A549 (cell line): ENCODE data around the gene SPTB. TPM values are rescaled to one million over a fixed set of nuclear protein-coding genes. Genes with fewer than 3 reads are reported as not detected.
A peak's percentile ranks its signal among the peaks of the same experiment; 100 is the strongest.

Experiments
- ATAC-seq, 2 experiments: fragments of 200-7000 bp in 1 of 2; fragments of >200 bp in 1 of 2; cut with Nextera tagmentation in 1 of 2; cut with Tn5 transposase in 1 of 2; 3 replicates each; pipeline versions ENCODE4 v1.8.0 to v1.9.1; 2018 to 2020; ENCODE audit warnings: mild to moderate bottlenecking in 1 of 2, moderate library complexity in 1 of 2
- CTCF ChIA-PET: fragments of 300-600 bp; sonication (Branson Sonifier 250); formaldehyde crosslinking; extraction: SDS; loops from one replicate; lab custom pipeline; 2021; ENCODE audit warnings: antibody characterized with exemption, inconsistent platforms; lab: Yijun Ruan, JAX
- POLR2A ChIA-PET: fragments of 350-600 bp; formaldehyde crosslinking; extraction: SDS; loops from one replicate; lab custom pipeline; 2021; ENCODE audit warnings: antibody characterized with exemption, inconsistent platforms; lab: Yijun Ruan, JAX
- DNase-seq, 2 experiments: peaks; one replicate each; pipeline versions ENCODE4 v3.0.0 to v3.0.0-alpha.2; 2011 to 2016; ENCODE audit warnings: low read depth in 1 of 2, low spot score in 1 of 2
- FAIRE-seq: peaks from 2 replicates; lab custom pipeline; 2011; peaks lifted over from hg19 to GRCh38; lab: Jason Lieb, UNC
- H3K27ac ChIP-seq, 2 experiments: fragments of >200 bp; sonication (Bioruptor Twin); formaldehyde crosslinking; 3 replicates each; pipeline ENCODE4 v1.5.1; 2016 to 2017
- H3K4me1 ChIP-seq: fragments of >200 bp; sonication (Bioruptor Twin); formaldehyde crosslinking; 3 replicates; pipeline ENCODE4 v1.6.1; 2016
- H3K4me2 ChIP-seq: fragments of >200 bp; sonication (Bioruptor Twin); formaldehyde crosslinking; 3 replicates; pipeline ENCODE4 v1.6.1; 2016
- H3K4me3 ChIP-seq: fragments of >200 bp; sonication (Bioruptor Twin); formaldehyde crosslinking; 3 replicates; pipeline ENCODE4 v1.5.1; 2016
- H3K9me3 ChIP-seq: fragments of >200 bp; sonication (Bioruptor Twin); formaldehyde crosslinking; 3 replicates; pipeline ENCODE4 v1.6.1; 2016
- ATOH8 ChIP-seq: fragments of 250-450 bp; sonication (Bioruptor Pico); IDR thresholded peaks from 2 replicates; pipeline ENCODE4 v1.5.0; 2020; ENCODE audit warnings: low read depth, mild to moderate bottlenecking, moderate library complexity
- CBX8 ChIP-seq: fragments of 200-600 bp; sonication (generic); IDR thresholded peaks from 2 replicates; pipeline ENCODE4 v1.6.1; 2016
- CEBPB ChIP-seq, 2 experiments: fragments of >200 bp in 1 of 2; sonication (Bioruptor Twin) in 1 of 2; formaldehyde crosslinking in 1 of 2; IDR thresholded peaks; 2 replicates each; pipeline ENCODE4 v1.6.1; 2012 to 2016
- EHF ChIP-seq: fragments of 250-450 bp; sonication (Bioruptor Pico); IDR thresholded peaks from 2 replicates; pipeline ENCODE4 v1.5.0; 2020; ENCODE audit warnings: mild to moderate bottlenecking
- ESRRA ChIP-seq: fragments of 150-350 bp; IDR thresholded peaks from 2 replicates; pipeline ENCODE4 v1.6.1; 2014; ENCODE audit warnings: mild to moderate bottlenecking, low read length, borderline replicate concordance
- FOSB ChIP-seq: fragments of 250-450 bp; sonication (Bioruptor Pico); IDR thresholded peaks from 2 replicates; pipeline ENCODE4 v1.5.0; 2020; ENCODE audit warnings: mild to moderate bottlenecking, moderate library complexity
- FOSL2 ChIP-seq, 2 experiments: fragments of 450-650 bp in 1 of 2; fragments of >200 bp in 1 of 2; sonication (Bioruptor Twin) in 1 of 2; formaldehyde crosslinking; IDR thresholded peaks; 2 replicates each; pipeline versions ENCODE4 v1.5.0 to v1.6.1; 2016 to 2020; ENCODE audit warnings: mild to moderate bottlenecking in 1 of 2, moderate library complexity in 1 of 2
- FOXS1 ChIP-seq: fragments of 250-450 bp; sonication (Bioruptor Pico); IDR thresholded peaks from 2 replicates; pipeline ENCODE4 v1.5.0; 2020; ENCODE audit warnings: mild to moderate bottlenecking, moderate library complexity
- HES2 ChIP-seq: fragments of >200 bp; sonication (Bioruptor Twin); formaldehyde crosslinking; IDR thresholded peaks from 2 replicates; pipeline ENCODE4 v1.6.1; 2016
- HOXB13 ChIP-seq: fragments of 250-450 bp; sonication (Bioruptor Pico); IDR thresholded peaks from 2 replicates; pipeline ENCODE4 v1.5.0; 2020; ENCODE audit warnings: low read depth, mild to moderate bottlenecking, moderate library complexity
- HOXB5 ChIP-seq: fragments of 250-450 bp; sonication (Bioruptor Pico); IDR thresholded peaks from 2 replicates; pipeline ENCODE4 v1.5.0; 2020; ENCODE audit warnings: mild to moderate bottlenecking, moderate library complexity
- KDM1A ChIP-seq: fragments of 200-600 bp; sonication (generic); IDR thresholded peaks from 2 replicates; pipeline ENCODE4 v1.6.1; 2016; ENCODE audit warnings: low read depth, mild to moderate bottlenecking
- KDM5A ChIP-seq: fragments of 200-600 bp; sonication (generic); IDR thresholded peaks from 2 replicates; pipeline ENCODE4 v1.6.1; 2016; ENCODE audit warnings: antibody characterized with exemption, mild to moderate bottlenecking
- MAFK ChIP-seq: fragments of 450-650 bp; IDR thresholded peaks from 2 replicates; pipeline ENCODE4 v1.6.1; 2014; ENCODE audit not compliant: partially characterized antibody
- NFE2L2 ChIP-seq: fragments of 150-350 bp; conservative IDR thresholded peaks from 2 replicates; pipeline ENCODE4 v1.6.1; 2014; ENCODE audit warnings: low read length
- NPAS2 ChIP-seq: fragments of 250-450 bp; sonication (Bioruptor Pico); IDR thresholded peaks from 2 replicates; pipeline ENCODE4 v1.8.0; 2022; ENCODE audit warnings: mild to moderate bottlenecking, moderate library complexity, borderline replicate concordance
- POLR2A ChIP-seq: IDR thresholded peaks from 2 replicates; pipeline ENCODE4 v1.6.1; 2012; ENCODE audit warnings: mild to moderate bottlenecking, low read length
- RAD21 ChIP-seq, 2 experiments: fragments of >200 bp in 1 of 2; sonication (Bioruptor Twin) in 1 of 2; formaldehyde crosslinking in 1 of 2; IDR thresholded peaks in 1 of 2; conservative IDR thresholded peaks in 1 of 2; 2 replicates in 1 of 2; 3 replicates in 1 of 2; pipeline ENCODE4 v1.6.1; 2012 to 2018; ENCODE audit warnings: inconsistent platforms in 1 of 2
- RARB ChIP-seq: fragments of 250-450 bp; sonication (Bioruptor Pico); IDR thresholded peaks from 2 replicates; pipeline ENCODE4 v1.8.0; 2021; ENCODE audit warnings: mild to moderate bottlenecking, moderate library complexity
- RCOR1 ChIP-seq: fragments of 150-350 bp; IDR thresholded peaks from 2 replicates; pipeline ENCODE4 v1.6.1; 2014; ENCODE audit warnings: antibody characterized with exemption, low read length, low read depth
- SREBF2 ChIP-seq: fragments of 450-650 bp; IDR thresholded peaks from 2 replicates; pipeline ENCODE4 v1.6.1; 2014; ENCODE audit warnings: mild to moderate bottlenecking, moderate library complexity
- TFCP2L1 ChIP-seq: fragments of 250-450 bp; sonication (Bioruptor Pico); IDR thresholded peaks from 2 replicates; pipeline ENCODE4 v1.5.0; 2021; ENCODE audit warnings: mild to moderate bottlenecking
- TP53 ChIP-seq: fragments of 250-450 bp; sonication (Bioruptor Pico); IDR thresholded peaks from 2 replicates; pipeline ENCODE4 v1.5.0; 2021; ENCODE audit warnings: mild to moderate bottlenecking, moderate library complexity
- ZC3H11A ChIP-seq: fragments of 450-650 bp; IDR thresholded peaks from 2 replicates; pipeline ENCODE4 v1.6.1; 2014; ENCODE audit warnings: antibody characterized with exemption, mild to moderate bottlenecking
- ZFP36 ChIP-seq: fragments of 450-650 bp; IDR thresholded peaks from 2 replicates; pipeline ENCODE4 v1.6.1; 2014; ENCODE audit warnings: borderline replicate concordance; ENCODE audit not compliant: partially characterized antibody
- WGBS: methylation state at CpG from one replicate; pipeline ENCODE4 v1.1.6; 2017; ENCODE audit errors: missing lambda C conversion rate; 5-methylcytosine and 5-hydroxymethylcytosine counted together
- polyA plus RNA-seq, 4 experiments: library from polyadenylated mRNA; depleted of rRNA in 3 of 4; stranded (reverse); fragments of >200 nt; fragmentation: RNase III in 1 of 4; extraction: RNeasy Plus Mini Kit Qiagen cat#74134 plus additional on column Dnase treatment in 1 of 4; gene quantifications; 2 replicates in 3 of 4; 3 replicates in 1 of 4; pipeline ENCODE4 v1.2.3, GENCODE V29; 2011 to 2017
- TF ChIP-seq, protein P1 (sequence below): fragments of >200 bp; sonication (Bioruptor Twin); formaldehyde crosslinking; IDR thresholded peaks from 3 replicates; pipeline ENCODE4 v1.6.1; 2016
- TF ChIP-seq, protein P2 (sequence below): fragments of 450-650 bp; IDR thresholded peaks from 2 replicates; pipeline ENCODE4 v1.6.1; 2014; ENCODE audit warnings: antibody characterized with exemption
- TF ChIP-seq, protein P3 (sequence below): IDR thresholded peaks from 2 replicates; pipeline ENCODE4 v1.6.1; 2012

Gene SPTB
- polyA plus RNA-seq, 2 of the 4 experiments (the other 2 are of a cell fraction), result 0.27 to 2.1 TPM

GRCh38 chr14:64753999-64754398, 125.7 kb downstream of the SPTB start:
- ATAC-seq (no peak), DNase-seq (no peak), FAIRE-seq (no peak)
- CTCF ChIA-PET, result interaction anchor here (1.1 to 2.1 kb wide), 3 partner anchors 11 to 117 kb away, joined by 3 to 7 read pairs (median 7); no protein-coding TSS in a partner anchor
- peak overlapping the region in 1 of 2 experiments; percentile 22; a peak in 2 of 6 replicates for H3K27ac ChIP-seq
- no peak for TF ChIP-seq FOXS1 (CRISPR knock-in tag)
- TF ChIP-seq CEBPB (IDR thresholded peaks at IDR 0.05), result no peak
- TF ChIP-seq ZFP36, result no peak
- TF ChIP-seq HES2, result no peak
- TF ChIP-seq CBX8, result no peak
- no peak for TF ChIP-seq FOSB
- TF ChIP-seq TP53 (CRISPR knock-in tag), result no peak
- TF ChIP-seq, protein P1, sequence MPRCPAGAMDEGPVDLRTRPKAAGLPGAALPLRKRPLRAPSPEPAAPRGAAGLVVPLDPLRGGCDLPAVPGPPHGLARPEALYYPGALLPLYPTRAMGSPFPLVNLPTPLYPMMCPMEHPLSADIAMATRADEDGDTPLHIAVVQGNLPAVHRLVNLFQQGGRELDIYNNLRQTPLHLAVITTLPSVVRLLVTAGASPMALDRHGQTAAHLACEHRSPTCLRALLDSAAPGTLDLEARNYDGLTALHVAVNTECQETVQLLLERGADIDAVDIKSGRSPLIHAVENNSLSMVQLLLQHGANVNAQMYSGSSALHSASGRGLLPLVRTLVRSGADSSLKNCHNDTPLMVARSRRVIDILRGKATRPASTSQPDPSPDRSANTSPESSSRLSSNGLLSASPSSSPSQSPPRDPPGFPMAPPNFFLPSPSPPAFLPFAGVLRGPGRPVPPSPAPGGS, result no peak
- WGBS, result 100% methylated on average over 4 of the region's 4 CpGs
- H3K9me3 ChIP-seq, result no peaks in the 10 kb centered on the region
- POLR2A ChIA-PET, result no interaction called here
- H3K4me1 ChIP-seq, result peaks cover 38% of the 10 kb centered on the region
- H3K4me2 ChIP-seq, result no peak overlapping the region
- H3K4me3 ChIP-seq, result no peak overlapping the region

GRCh38 chr14:64753374-64753773, 126.3 kb downstream of the SPTB start:
- Histone ChIP-seq H3K9me3 (no peaks in the 10 kb centered on the region), H3K27ac (peak overlapping the region in 1 of 2 experiments; percentile 24; a peak in 1 of 6 replicates), H3K4me2 (no peak overlapping the region), H3K4me1 (peaks cover 32% of the 10 kb centered on the region), H3K4me3 (no peak overlapping the region)
- CTCF ChIA-PET, result interaction anchor here (1.1 to 1.9 kb wide), 4 partner anchors 17 to 138 kb away, joined by 3 to 4 read pairs (median 3); no protein-coding TSS in a partner anchor
- ATAC-seq (no peak), DNase-seq (no peak), FAIRE-seq (no peak)
- POLR2A ChIA-PET, result no interaction called here
- TF ChIP-seq HOXB13 (CRISPR knock-in tag) (no peak), RCOR1 (no peak), EHF (no peak), ATOH8 (CRISPR knock-in tag) (no peak), NPAS2 (no peak), MAFK (no peak), ESRRA (no peak), KDM1A (no peak), CBX8 (no peak), CEBPB (IDR thresholded peaks at IDR 0.05) (no peak), SREBF2 (no peak), RAD21 (conservative IDR thresholded peaks at IDR 0.05 in 1 of 2, IDR thresholded peaks at IDR 0.05 in 1 of 2) (no peak), KDM5A (no peak), HOXB5 (CRISPR knock-in tag) (no peak)
- TF ChIP-seq, protein P2, sequence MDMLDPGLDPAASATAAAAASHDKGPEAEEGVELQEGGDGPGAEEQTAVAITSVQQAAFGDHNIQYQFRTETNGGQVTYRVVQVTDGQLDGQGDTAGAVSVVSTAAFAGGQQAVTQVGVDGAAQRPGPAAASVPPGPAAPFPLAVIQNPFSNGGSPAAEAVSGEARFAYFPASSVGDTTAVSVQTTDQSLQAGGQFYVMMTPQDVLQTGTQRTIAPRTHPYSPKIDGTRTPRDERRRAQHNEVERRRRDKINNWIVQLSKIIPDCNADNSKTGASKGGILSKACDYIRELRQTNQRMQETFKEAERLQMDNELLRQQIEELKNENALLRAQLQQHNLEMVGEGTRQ, result no peak
- TF ChIP-seq, protein P3, sequence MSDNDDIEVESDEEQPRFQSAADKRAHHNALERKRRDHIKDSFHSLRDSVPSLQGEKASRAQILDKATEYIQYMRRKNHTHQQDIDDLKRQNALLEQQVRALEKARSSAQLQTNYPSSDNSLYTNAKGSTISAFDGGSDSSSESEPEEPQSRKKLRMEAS, result no peak
- whole genome bisulfite sequencing, result 94% methylated on average over 13 of the region's 13 CpGs

DNA sequence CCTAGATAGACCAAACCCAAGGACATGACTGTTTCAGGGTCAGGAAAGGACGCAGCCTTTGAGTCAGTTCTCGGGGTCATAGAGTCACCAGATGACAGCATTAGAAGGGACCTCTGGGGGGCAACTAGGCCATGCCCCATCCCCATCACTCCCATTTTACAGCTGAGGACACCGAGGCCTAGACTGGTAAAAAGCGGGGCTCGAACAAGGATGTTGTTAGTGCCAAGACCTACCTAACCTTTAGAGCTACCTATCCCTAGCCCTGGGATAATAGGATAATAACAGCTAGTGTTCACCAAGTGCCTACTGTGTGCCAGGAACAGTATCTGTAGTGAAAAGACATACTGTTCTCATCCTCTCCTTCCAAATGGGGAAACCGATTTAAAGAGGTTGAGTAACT, 126.8 kb downstream of the SPTB start:
- 99% methylated on average over 6 of the region's 6 CpGs for WGBS
- DNase-seq (no peak), FAIRE-seq (peak; percentile 13), ATAC-seq (no peak)
- ChIA-PET CTCF (interaction anchor here (1.2 to 2.4 kb wide), 6 partner anchors 8 to 139 kb away, joined by 3 to 7 read pairs (median 4); no protein-coding TSS in a partner anchor), POLR2A (no interaction called here)
- Histone ChIP-seq H3K27ac (0 out of 6 replicates have a peak overlapping the region, but pooled peaks of 1 of the 2 experiments have one; percentile 4), H3K9me3 (no peaks in the 10 kb centered on the region), H3K4me1 (peaks cover 28% of the 10 kb centered on the region), H3K4me3 (no peak overlapping the region), H3K4me2 (no peak overlapping the region)
- TF ChIP-seq FOSL2 (IDR thresholded peaks at IDR 0.05), result no peak
- TF ChIP-seq FOSL2 (CRISPR knock-in tag; IDR thresholded peaks at IDR 0.05), result no peak
- TF ChIP-seq RARB (CRISPR knock-in tag), result no peak
- no peak for TF ChIP-seq NFE2L2
- TF ChIP-seq TFCP2L1 (CRISPR knock-in tag), result no peak
- TF ChIP-seq MAFK, result no peak
- TF ChIP-seq, protein P2, result no peak
- TF ChIP-seq ZFP36, result no peak
- no peak for TF ChIP-seq ZC3H11A
- no peak for TF ChIP-seq POLR2A
- TF ChIP-seq SREBF2, result no peak
